ENCODE measurements around the gene ZSWIM8. TPM values are rescaled to one million over a fixed set of nuclear protein-coding genes. Genes with fewer than 3 reads are reported as not detected.

The ZSWIM8 gene
- total RNA-seq, 1 donor from 2014 or later, result 30.5 TPM

DNA sequence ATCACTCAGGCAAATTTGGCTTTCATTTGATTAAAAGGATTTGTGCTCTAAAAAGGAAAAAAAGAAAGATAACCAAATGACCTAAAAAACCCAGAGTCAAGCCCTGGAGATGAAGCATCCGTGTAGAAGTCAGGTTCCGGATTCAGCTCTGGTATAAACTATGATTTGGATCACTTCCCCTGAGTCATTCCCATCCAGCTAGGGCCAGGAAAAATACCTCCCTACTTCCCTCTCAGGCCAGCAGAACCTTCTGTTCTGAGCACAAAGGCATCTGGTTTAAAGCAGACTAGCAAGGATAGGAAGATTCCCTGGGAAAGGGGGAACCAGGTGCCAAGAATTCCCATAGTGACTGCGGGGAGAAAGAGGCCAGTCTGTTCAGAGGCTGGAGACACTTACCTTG, 51.7 kb downstream of the ZSWIM8 start:
- Histone ChIP-seq H3K27me3 (no peaks in the 10 kb centered on the region), H3K4me2 (no peak overlapping the region), H2AFZ (replicated peaks) (no peak overlapping the region), H3K9me3 (ENCODE audit: low read depth) (no peaks in the 10 kb centered on the region), H3F3A (ENCODE audit: low read depth) (peaks cover 17% of the 10 kb centered on the region), H3K4me3 (no peak overlapping the region), H3K27ac (no peak overlapping the region), H3K4me1 (peaks cover 19% of the 10 kb centered on the region), H3K36me3 (no peaks in the 10 kb centered on the region), H4K20me1 (ENCODE audit: low read depth) (peaks cover 10% of the 10 kb centered on the region), H3K79me2 (ENCODE audit: low read depth) (no peaks in the 10 kb centered on the region), H3K9ac (no peak overlapping the region)
- Mint-ChIP-seq H3K9me3 (no peaks in the 10 kb centered on the region), H3K27me3 (ENCODE audit: insufficient read depth, low read depth) (peaks cover 6% of the 10 kb centered on the region), H3K4me1 (peaks cover 7% of the 10 kb centered on the region), H3K27ac (no peak overlapping the region), H3K36me3 (peaks cover 8% of the 10 kb centered on the region), H3K4me3 (no peak overlapping the region)
- DNase-seq (ENCODE audit: low spot score), result no peak
- TF ChIP-seq EZH2phosphoT487 (IDR thresholded peaks at IDR 0.05), result no peak
- TF ChIP-seq, protein P1, sequence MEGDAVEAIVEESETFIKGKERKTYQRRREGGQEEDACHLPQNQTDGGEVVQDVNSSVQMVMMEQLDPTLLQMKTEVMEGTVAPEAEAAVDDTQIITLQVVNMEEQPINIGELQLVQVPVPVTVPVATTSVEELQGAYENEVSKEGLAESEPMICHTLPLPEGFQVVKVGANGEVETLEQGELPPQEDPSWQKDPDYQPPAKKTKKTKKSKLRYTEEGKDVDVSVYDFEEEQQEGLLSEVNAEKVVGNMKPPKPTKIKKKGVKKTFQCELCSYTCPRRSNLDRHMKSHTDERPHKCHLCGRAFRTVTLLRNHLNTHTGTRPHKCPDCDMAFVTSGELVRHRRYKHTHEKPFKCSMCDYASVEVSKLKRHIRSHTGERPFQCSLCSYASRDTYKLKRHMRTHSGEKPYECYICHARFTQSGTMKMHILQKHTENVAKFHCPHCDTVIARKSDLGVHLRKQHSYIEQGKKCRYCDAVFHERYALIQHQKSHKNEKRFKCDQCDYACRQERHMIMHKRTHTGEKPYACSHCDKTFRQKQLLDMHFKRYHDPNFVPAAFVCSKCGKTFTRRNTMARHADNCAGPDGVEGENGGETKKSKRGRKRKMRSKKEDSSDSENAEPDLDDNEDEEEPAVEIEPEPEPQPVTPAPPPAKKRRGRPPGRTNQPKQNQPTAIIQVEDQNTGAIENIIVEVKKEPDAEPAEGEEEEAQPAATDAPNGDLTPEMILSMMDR (IDR thresholded peaks at IDR 0.05), result no peak
- TF ChIP-seq EZH2 (IDR thresholded peaks at IDR 0.05), result no peak

DNA sequence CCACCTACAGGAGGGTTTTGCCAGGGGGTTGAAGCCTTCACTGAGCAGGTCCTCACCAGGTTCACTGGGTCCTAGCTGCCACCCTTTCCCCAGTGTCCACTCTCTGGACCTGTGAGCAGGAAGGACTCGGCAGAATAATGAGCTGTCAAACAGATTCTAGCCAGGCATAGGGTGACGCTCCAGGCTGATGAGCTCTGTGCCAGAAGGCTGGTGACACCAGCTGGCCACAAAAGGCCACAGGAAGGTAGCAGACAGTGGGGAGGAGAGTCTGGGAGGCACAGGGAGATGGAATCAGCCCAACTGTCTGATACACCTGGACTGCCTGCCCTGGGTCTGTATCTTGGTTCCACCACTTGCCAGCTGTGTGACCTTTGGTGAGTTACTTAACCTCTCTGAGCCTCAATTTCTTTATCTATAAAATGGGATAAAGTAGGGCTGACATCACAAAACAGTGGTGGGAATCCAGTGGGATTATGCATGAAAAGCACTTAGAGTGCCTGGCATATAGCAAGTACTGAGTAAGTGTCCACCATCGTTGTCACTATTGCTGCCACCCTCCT, 52.7 kb downstream of the ZSWIM8 start:
- no peaks in the 10 kb centered on the region for H3K9me3 Mint-ChIP-seq
- TF ChIP-seq, protein P1 (IDR thresholded peaks at IDR 0.05), result no peak
- no peaks in the 10 kb centered on the region for H3K36me3 ChIP-seq
- H3K4me2 ChIP-seq, result no peak overlapping the region
- peaks cover 7% of the 10 kb centered on the region for H3K4me1 Mint-ChIP-seq
- H3K27me3 ChIP-seq, result no peaks in the 10 kb centered on the region
- peaks cover 6% of the 10 kb centered on the region for H3K27me3 Mint-ChIP-seq (ENCODE audit: insufficient read depth, low read depth)
- H4K20me1 ChIP-seq (ENCODE audit: low read depth), result peaks cover 10% of the 10 kb centered on the region
- H3F3A ChIP-seq (ENCODE audit: low read depth), result peaks cover 21% of the 10 kb centered on the region
- H3K27ac Mint-ChIP-seq, result no peak overlapping the region
- H3K9ac ChIP-seq, result no peak overlapping the region
- peaks cover 19% of the 10 kb centered on the region for H3K4me1 ChIP-seq
- no peak overlapping the region for H3K4me3 ChIP-seq
- H3K9me3 ChIP-seq (ENCODE audit: low read depth), result no peaks in the 10 kb centered on the region
- H3K27ac ChIP-seq, result no peak overlapping the region
- no peaks in the 10 kb centered on the region for H3K79me2 ChIP-seq (ENCODE audit: low read depth)
- no peak overlapping the region for H3K4me3 Mint-ChIP-seq
- no peak overlapping the region for H2AFZ ChIP-seq (replicated peaks)
- DNase-seq (ENCODE audit: low spot score), result no peak
- peaks cover 10% of the 10 kb centered on the region for H3K36me3 Mint-ChIP-seq

DNA sequence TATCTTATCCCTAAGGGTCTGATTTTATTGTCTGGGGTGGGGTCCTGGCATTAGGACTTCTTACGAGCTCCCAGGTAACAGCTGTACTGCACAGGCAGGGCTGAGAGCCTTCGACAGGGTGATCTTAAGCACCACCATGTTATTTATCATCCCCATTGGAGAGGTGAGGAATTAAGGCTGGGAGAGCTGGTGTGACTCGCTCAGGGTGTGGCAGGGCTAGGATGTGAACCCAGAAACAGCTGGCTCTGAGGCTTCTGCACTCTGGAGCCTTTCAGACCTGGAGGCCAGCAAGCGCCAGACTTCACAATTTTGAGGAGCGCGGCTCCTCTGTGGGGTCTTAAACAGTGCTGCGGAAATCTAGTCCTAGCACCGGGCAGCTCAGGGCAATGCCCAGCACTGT, 53.4 kb downstream of the ZSWIM8 start:
- TF ChIP-seq EZH2 (IDR thresholded peaks at IDR 0.05), result no peak
- TF ChIP-seq, protein P1 (IDR thresholded peaks at IDR 0.05), result no peak
- TF ChIP-seq EZH2phosphoT487 (IDR thresholded peaks at IDR 0.05), result no peak
- no peaks in the 10 kb centered on the region for H3K36me3 ChIP-seq
- no peak overlapping the region for H3K4me2 ChIP-seq
- H3K27ac Mint-ChIP-seq, result no peak overlapping the region
- no peak overlapping the region for H3K27ac ChIP-seq
- peaks cover 10% of the 10 kb centered on the region for H4K20me1 ChIP-seq (ENCODE audit: low read depth)
- H3K9me3 Mint-ChIP-seq, result no peaks in the 10 kb centered on the region
- H3K4me3 Mint-ChIP-seq, result no peak overlapping the region
- H3K9ac ChIP-seq, result no peak overlapping the region
- H3K9me3 ChIP-seq (ENCODE audit: low read depth), result no peaks in the 10 kb centered on the region
- peaks cover 7% of the 10 kb centered on the region for H3K4me1 Mint-ChIP-seq
- peaks cover 14% of the 10 kb centered on the region for H3K36me3 Mint-ChIP-seq
- no peaks in the 10 kb centered on the region for H3K27me3 ChIP-seq
- no peaks in the 10 kb centered on the region for H3K79me2 ChIP-seq (ENCODE audit: low read depth)
- DNase-seq (ENCODE audit: low spot score), result no peak
- no peak overlapping the region for H3K4me3 ChIP-seq
- peaks cover 19% of the 10 kb centered on the region for H3K4me1 ChIP-seq
- H2AFZ ChIP-seq (replicated peaks), result no peak overlapping the region
- H3K27me3 Mint-ChIP-seq (ENCODE audit: insufficient read depth, low read depth), result peaks cover 6% of the 10 kb centered on the region
- peaks cover 21% of the 10 kb centered on the region for H3F3A ChIP-seq (ENCODE audit: low read depth)
